HFFc6 (cell line): ENCODE measurements around the gene PCDHGB1. TPM values are rescaled to one million over a fixed set of nuclear protein-coding genes. Genes with fewer than 3 reads are reported as not detected.
"Not testable (repeated sequence)": the region's sequence is repeated elsewhere in the genome, so short reads cannot be mapped to it uniquely, and the experiment has no call there.

Experiments
- DNase-seq: peaks from one replicate; pipeline ENCODE4 v3.0.0-alpha.2; 2018
- H3K27ac Mint-ChIP-seq: 2 replicates; pipeline ENCODE4 v1.8.0; 2020; ENCODE audit warnings: mild to moderate bottlenecking, mixed read lengths
- H3K27me3 Mint-ChIP-seq: 2 replicates; pipeline ENCODE4 v1.8.0; 2021; ENCODE audit warnings: mild to moderate bottlenecking, moderate library complexity, mixed read lengths; ENCODE audit not compliant: insufficient read depth
- H3K36me3 Mint-ChIP-seq: 2 replicates; pipeline ENCODE4 v1.8.0; 2021; ENCODE audit warnings: low read depth, mixed read lengths
- H3K4me1 Mint-ChIP-seq: 2 replicates; pipeline ENCODE4 v1.8.0; 2020; ENCODE audit warnings: low read depth, mixed read lengths
- H3K4me3 Mint-ChIP-seq: 2 replicates; pipeline ENCODE4 v1.8.0; 2020; ENCODE audit warnings: mild to moderate bottlenecking, moderate library complexity, mixed read lengths
- H3K9me3 Mint-ChIP-seq: 2 replicates; pipeline ENCODE4 v1.8.0; 2020; ENCODE audit warnings: mild to moderate bottlenecking, mixed read lengths
- CTCF ChIP-seq: fragments of 200-600 bp; sonication (generic); IDR thresholded peaks from 2 replicates; pipeline ENCODE4 v1.5.0; 2021; ENCODE audit warnings: antibody characterized with exemption, mild to moderate bottlenecking
- total RNA-seq, 6 experiments: library from RNA; stranded (reverse); fragmentation: NEBNext Ultra II Directional; extraction: Animal tissue kit (Norgen Biotek cat#: 25700); gene quantifications; 2 replicates in 1 of 6; 3 replicates in 5 of 6; pipeline ENCODE4 v1.2.3, GENCODE V29; 2021

The PCDHGB1 gene
- total RNA-seq, 6 experiments from 2014 or later: 2.6 to 4.5 (median 3.4) TPM

GRCh38 chr5:141392429-141393198 lies 42.7 kb downstream of the PCDHGB1 start, which contains the start of gene PCDHGA8:
PCDHGA8 (plus strand) TSS chr5:141392633; CDS start chr5:141392814, 181 bp downstream.
- peaks cover 48% of the 10 kb centered on the region for H3K36me3 Mint-ChIP-seq
- TF ChIP-seq CTCF: peak; percentile 57
- H3K9me3 Mint-ChIP-seq: peaks cover 67% of the 10 kb centered on the region
- H3K4me1 Mint-ChIP-seq: peaks cover 14% of the 10 kb centered on the region
- no peak for DNase-seq
- H3K4me3 Mint-ChIP-seq: no peak within 1 kb of the TSS
- H3K27ac Mint-ChIP-seq: no peak within 1 kb of the TSS
- no peaks in the 10 kb centered on the region; the same call in 1 of the 2 replicates for H3K27me3 Mint-ChIP-seq

GRCh38 chr5:141393267-141393666 lies 43.4 kb downstream of the PCDHGB1 start:
- H3K9me3 Mint-ChIP-seq: peaks cover 65% of the 10 kb centered on the region
- TF ChIP-seq CTCF: no peak
- H3K27me3 Mint-ChIP-seq: no peaks in the 10 kb centered on the region; the same call in 1 of the 2 replicates
- DNase-seq: no peak
- peaks cover 46% of the 10 kb centered on the region for H3K36me3 Mint-ChIP-seq
- no peak overlapping the region for H3K4me3 Mint-ChIP-seq
- H3K4me1 Mint-ChIP-seq: peaks cover 13% of the 10 kb centered on the region
- H3K27ac Mint-ChIP-seq: no peak overlapping the region

- not testable (repeated sequence) for H3K4me1 Mint-ChIP-seq, DNase-seq, H3K27me3 Mint-ChIP-seq, H3K4me3 Mint-ChIP-seq, H3K27ac Mint-ChIP-seq
- H3K36me3 Mint-ChIP-seq: peaks cover 47% of the 10 kb centered on the region
- H3K9me3 Mint-ChIP-seq: peaks cover 65% of the 10 kb centered on the region
Observed at GRCh38 chr5:141394401-141395187, 44.7 kb downstream of the PCDHGB1 start.

- Mint-ChIP-seq H3K27ac (peak within 1 kb of the TSS; percentile 60; the same call in 1 of the 2 replicates), H3K36me3 (peaks cover 53% of the 10 kb centered on the region), H3K4me3 (peak within 1 kb of the TSS; percentile 66), H3K9me3 (peaks cover 63% of the 10 kb centered on the region)
- DNase-seq: peak; percentile 37
- not testable (repeated sequence) for H3K4me1 Mint-ChIP-seq, H3K27me3 Mint-ChIP-seq
- TF ChIP-seq CTCF: peak; percentile 67
Observed at GRCh38 chr5:141397756-141398551, 48.1 kb downstream of the PCDHGB1 start, which contains the start of gene PCDHGB5. PCDHGB5 (plus strand) TSS chr5:141397947; CDS start chr5:141398128, 181 bp downstream.

GRCh38 chr5:141398608-141399007 lies 48.7 kb downstream of the PCDHGB1 start:
- Mint-ChIP-seq H3K27ac (no peak overlapping the region), H3K4me3 (no peak overlapping the region), H3K27me3 (peaks cover 3% of the 10 kb centered on the region), H3K9me3 (peaks cover 65% of the 10 kb centered on the region), H3K4me1 (peaks cover 8% of the 10 kb centered on the region), H3K36me3 (peaks cover 55% of the 10 kb centered on the region)
- no peak for TF ChIP-seq CTCF
- DNase-seq: no peak
